Aorta (tissue), 5 donors: ENCODE results near the gene STARD5. TPM values are rescaled to one million over a fixed set of nuclear protein-coding genes. Genes with fewer than 3 reads are reported as not detected.

Experiments
- ATAC-seq: fragments of 200-7000 bp; cut with Tn5 transposase; one replicate; pipeline ENCODE4 v1.9.1; 2022; ENCODE audit warnings: moderate library complexity; ENCODE audit not compliant: low FRiP score
- DNase-seq, 2 donors: peaks; one replicate each; pipeline ENCODE4 v3.0.0-alpha.2; 2020
- H3K27ac ChIP-seq, 2 donors: one replicate each; pipeline ENCODE4 v1.5.1; 2013; ENCODE audit warnings: low read length in 2 of 2, mild to moderate bottlenecking in 2 of 2, moderate library complexity in 2 of 2, control low read depth in 1 of 2, inconsistent platforms in 1 of 2, low read depth in 1 of 2
- H3K27me3 ChIP-seq, 2 donors: one replicate each; pipeline ENCODE4 v1.6.1; 2013; ENCODE audit warnings: control low read depth in 1 of 2, low read length in 1 of 2, mild to moderate bottlenecking in 1 of 2, moderate library complexity in 1 of 2; ENCODE audit not compliant: insufficient read depth in 2 of 2, control insufficient read depth in 1 of 2
- H3K36me3 ChIP-seq, 2 donors: one replicate each; pipeline ENCODE4 v1.6.1; 2013; ENCODE audit warnings: control low read depth in 1 of 2, low read length in 1 of 2, mild to moderate bottlenecking in 1 of 2; ENCODE audit not compliant: insufficient read depth in 2 of 2, control insufficient read depth in 1 of 2
- H3K4me1 ChIP-seq, 2 donors: one replicate each; pipeline ENCODE4 v1.6.1; 2013; ENCODE audit warnings: low read length in 2 of 2, control low read depth in 1 of 2, mild to moderate bottlenecking in 1 of 2, moderate library complexity in 1 of 2; ENCODE audit not compliant: insufficient read depth in 2 of 2, control insufficient read depth in 1 of 2
- H3K4me3 ChIP-seq, 2 donors: one replicate each; pipeline ENCODE4 v1.5.1; 2013; ENCODE audit warnings: low read length in 2 of 2, control low read depth in 1 of 2, mild to moderate bottlenecking in 1 of 2
- H3K9me3 ChIP-seq: one replicate; pipeline ENCODE4 v1.6.1; 2013; ENCODE audit warnings: mild to moderate bottlenecking, low read length; ENCODE audit not compliant: control insufficient read depth
- WGBS, 2 donors: extraction: QIAGEN DNeasy Blood & Tissue Kit; methylation state at CpG; one replicate each; pipeline ENCODE4 v1.1.7; 2013; 5-methylcytosine and 5-hydroxymethylcytosine counted together
- intact Hi-C, 2 donors: fragments of 100-400 bp; cut with DNase I; formaldehyde crosslinking; loops; one replicate each; pipeline versions ENCODE4 v1.14.2 to v1.15.0; 2022
- polyA plus RNA-seq, 2 donors: library from polyadenylated mRNA; stranded (reverse); fragments of 200-250 nt; gene quantifications; one replicate each; pipeline ENCODE4 v1.2.3, GENCODE V29; 2013
- total RNA-seq, 2 donors: library from RNA; stranded (reverse); fragmentation: NEBNext Ultra II Directional; extraction: Animal tissue kit (Norgen Biotek cat#: 25700); gene quantifications; one replicate each; pipeline ENCODE4 v1.2.1, GENCODE V29; 2021
- donor health status: healthy with polysubstance abuse.
- donor health status: Bipolar disorder and iron deficiency.
- donor health status: DM: no; HTN: no; CAD: no.
- donor health status: DM: no; HTN: no; CAD: no.
- donor health status: DM: yes; HTN: yes; CAD: no.

Gene STARD5
- total and polyA plus RNA-seq, 4 donors: 2.2 to 10.3 (median 5.3) TPM

DNA sequence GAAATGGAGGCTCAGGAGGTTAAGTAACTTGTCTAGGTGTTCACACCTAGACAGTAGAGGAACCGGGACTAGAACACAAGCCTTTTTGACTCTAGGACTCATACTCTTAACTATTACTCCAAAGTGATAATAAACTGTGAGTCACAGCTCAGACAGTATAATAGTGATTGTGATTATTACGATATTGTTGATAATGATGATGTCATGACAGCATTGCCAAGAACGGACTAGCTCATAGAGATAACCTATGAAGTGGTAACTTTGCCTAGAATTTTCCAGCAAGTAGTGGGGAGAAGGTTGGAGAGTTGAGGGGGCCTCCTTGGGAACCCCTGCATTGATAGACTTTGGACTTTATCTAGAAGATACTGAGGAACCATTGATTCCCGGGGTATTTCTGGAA, 34.0 kb downstream of the STARD5 start:
- no peaks in the 10 kb centered on the region for H3K4me1 ChIP-seq
- intact Hi-C loops: no loop called here
- ATAC-seq (no peak), DNase-seq (no peak)
- H3K36me3 ChIP-seq: no peaks in the 10 kb centered on the region
- 78 to 79% methylated on average over 4 of the region's 4 CpGs for WGBS, 2 donors
- H3K27me3 ChIP-seq: no peaks in the 10 kb centered on the region
- H3K9me3 ChIP-seq: no peaks in the 10 kb centered on the region
- H3K4me3 ChIP-seq: no peak overlapping the region
- no peak overlapping the region for H3K27ac ChIP-seq

DNA sequence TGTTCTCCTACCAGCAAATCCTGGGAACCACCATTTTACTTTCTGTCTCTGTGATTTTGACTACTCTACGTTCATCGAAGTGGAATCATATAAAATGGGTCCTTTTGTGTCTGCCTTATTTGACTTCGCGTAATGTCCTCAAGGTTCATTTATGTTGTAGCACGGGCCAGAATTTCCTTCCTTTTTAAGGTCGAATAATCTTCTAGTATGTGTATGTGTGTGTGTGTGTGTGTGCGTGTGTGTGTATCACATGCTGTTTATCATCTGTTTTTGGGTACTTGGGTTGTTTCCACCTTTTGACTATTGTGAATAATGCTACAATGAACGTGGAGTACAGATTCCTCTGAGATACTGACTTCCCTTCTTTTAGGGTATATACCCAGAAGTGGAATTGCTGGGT, 35.3 kb downstream of the STARD5 start:
- intact Hi-C loops: no loop called here
- Histone ChIP-seq H3K27me3 (no peaks in the 10 kb centered on the region), H3K9me3 (no peaks in the 10 kb centered on the region), H3K4me1 (no peaks in the 10 kb centered on the region), H3K4me3 (no peak overlapping the region), H3K27ac (no peak overlapping the region), H3K36me3 (no peaks in the 10 kb centered on the region)
- ATAC-seq (no peak), DNase-seq (no peak)
- WGBS, 2 donors: 86 to 89% methylated on average over 8 of the region's 8 CpGs

DNA sequence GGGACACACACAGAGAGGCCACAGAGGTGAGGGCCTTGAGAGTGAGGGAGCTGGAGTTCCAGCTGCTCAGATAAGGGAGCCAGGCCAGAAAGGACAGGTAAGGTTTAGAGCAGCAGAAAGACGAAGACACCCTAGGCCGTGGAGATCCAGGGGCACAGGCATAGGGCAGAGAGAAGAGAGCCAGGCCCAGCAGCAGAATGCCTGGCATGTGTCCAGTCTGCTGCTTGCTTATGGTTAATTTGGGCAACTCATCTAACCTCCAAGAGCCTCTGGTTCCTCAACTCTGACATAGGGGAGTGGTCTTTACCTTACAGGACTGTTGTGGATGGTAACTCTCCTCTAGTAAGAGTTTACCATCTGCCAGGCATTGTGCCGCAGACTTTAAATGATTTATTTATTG, 35.9 kb downstream of the STARD5 start:
- Histone ChIP-seq H3K27me3 (no peaks in the 10 kb centered on the region), H3K4me3 (no peak overlapping the region), H3K27ac (no peak overlapping the region), H3K9me3 (no peaks in the 10 kb centered on the region), H3K36me3 (no peaks in the 10 kb centered on the region), H3K4me1 (no peaks in the 10 kb centered on the region)
- no peak for ATAC-seq
- DNase-seq: no peak
- 87 to 97% methylated on average over 3 of the region's 3 CpGs for WGBS, 2 donors
- intact Hi-C loops: no loop called here

GRCh38 chr15:81286621-81287121, 37.3 kb downstream of the STARD5 start:
- no peaks in the 10 kb centered on the region for H3K4me1 ChIP-seq
- no peak overlapping the region for H3K4me3 ChIP-seq
- no peak for DNase-seq
- H3K9me3 ChIP-seq: no peaks in the 10 kb centered on the region
- intact Hi-C loops: no loop called here
- ATAC-seq: no peak
- 88 to 100% methylated on average over 2 of the region's 2 CpGs for WGBS, 2 donors
- H3K27ac ChIP-seq: no peak overlapping the region
- no peaks in the 10 kb centered on the region for H3K36me3 ChIP-seq
- H3K27me3 ChIP-seq: no peaks in the 10 kb centered on the region

- DNase-seq: no peak
- Histone ChIP-seq H3K4me1 (no peaks in the 10 kb centered on the region), H3K27ac (no peak overlapping the region), H3K9me3 (no peaks in the 10 kb centered on the region), H3K4me3 (no peak overlapping the region), H3K36me3 (no peaks in the 10 kb centered on the region), H3K27me3 (no peaks in the 10 kb centered on the region)
- intact Hi-C loops: no loop called here
- no peak for ATAC-seq
- WGBS, 2 donors: 97 to 99% methylated on average over 6 of the region's 6 CpGs
Measured at GRCh38 chr15:81285461-81285860, 38.5 kb downstream of the STARD5 start.

DNA sequence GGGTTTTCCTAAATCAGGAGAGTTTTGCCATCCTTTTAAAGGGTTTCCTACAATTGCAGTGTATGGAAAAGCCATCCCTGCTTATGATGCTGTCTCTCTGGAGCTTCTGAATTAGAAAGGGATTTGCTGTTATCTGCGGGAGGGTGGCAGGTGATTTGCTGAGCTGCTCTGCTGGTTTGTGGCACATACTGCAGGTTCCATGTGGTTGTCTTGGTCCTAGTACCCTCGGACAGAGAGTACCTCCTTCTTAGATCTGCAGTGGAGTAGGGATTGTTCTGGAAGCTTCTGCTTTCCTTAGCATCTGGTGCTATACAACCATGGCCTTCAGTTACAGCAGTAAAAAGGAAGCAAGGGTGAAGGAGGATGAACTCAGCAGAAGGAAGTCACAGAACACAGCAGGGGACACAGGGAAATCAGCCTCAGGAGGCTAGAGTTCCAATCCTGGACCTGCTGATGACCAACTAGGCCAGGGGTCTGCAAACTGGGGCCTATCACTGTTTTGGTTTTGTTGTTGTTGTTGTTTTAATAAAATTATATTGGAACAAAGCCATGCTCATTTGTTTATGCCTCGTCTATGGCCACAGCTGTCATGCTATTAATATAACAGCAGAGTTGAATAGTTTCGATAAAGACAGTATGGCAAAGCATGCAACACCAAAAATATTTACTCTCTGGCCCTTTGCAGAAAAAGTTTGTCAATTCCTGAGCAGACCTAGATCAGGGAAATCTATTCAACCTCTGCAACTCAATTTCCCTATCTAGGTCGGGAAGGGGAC, 39.5 kb downstream of the STARD5 start:
- 74 to 87% methylated on average over 5 of the region's 5 CpGs for WGBS, 2 donors
- H3K4me3 ChIP-seq: no peak overlapping the region
- H3K27me3 ChIP-seq: no peaks in the 10 kb centered on the region
- ATAC-seq: no peak
- H3K27ac ChIP-seq: no peak overlapping the region
- H3K9me3 ChIP-seq: no peaks in the 10 kb centered on the region
- H3K36me3 ChIP-seq: no peaks in the 10 kb centered on the region
- DNase-seq: no peak
- H3K4me1 ChIP-seq: no peaks in the 10 kb centered on the region
- intact Hi-C loops: no loop called here

DNA sequence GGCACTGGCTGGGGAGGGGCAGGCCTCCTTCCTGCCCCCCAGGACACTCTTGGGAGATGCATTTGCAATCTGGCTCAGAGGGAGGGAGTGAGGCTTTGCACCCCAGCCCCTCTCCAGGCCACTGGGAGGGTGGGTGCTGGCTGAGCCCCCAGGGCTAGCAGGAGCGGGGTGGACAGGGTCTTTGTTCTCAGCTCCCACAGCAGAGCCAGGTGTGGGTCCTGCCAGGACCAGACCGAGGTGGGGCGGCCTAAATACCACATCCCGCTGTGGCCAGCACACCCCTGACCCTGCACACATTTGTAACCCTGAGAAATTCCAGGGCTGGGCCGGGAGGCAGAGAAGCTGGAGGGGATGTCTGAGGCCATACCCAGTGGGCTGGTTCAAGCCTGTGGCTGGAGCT, 41.0 kb downstream of the STARD5 start:
- H3K4me3 ChIP-seq: no peak overlapping the region
- H3K27me3 ChIP-seq: no peaks in the 10 kb centered on the region
- H3K4me1 ChIP-seq: no peaks in the 10 kb centered on the region
- WGBS, 2 donors: 96% methylated on average over 5 of the region's 5 CpGs
- DNase-seq (no peak), ATAC-seq (no peak)
- no peaks in the 10 kb centered on the region for H3K9me3 ChIP-seq
- no peaks in the 10 kb centered on the region for H3K36me3 ChIP-seq
- intact Hi-C loops: no loop called here
- H3K27ac ChIP-seq: no peak overlapping the region

GRCh38 chr15:81282606-81282895, 41.4 kb downstream of the STARD5 start:
- no peak for DNase-seq
- Histone ChIP-seq H3K27me3 (no peaks in the 10 kb centered on the region), H3K4me3 (no peak overlapping the region), H3K36me3 (no peaks in the 10 kb centered on the region), H3K27ac (no peak overlapping the region), H3K9me3 (no peaks in the 10 kb centered on the region), H3K4me1 (no peaks in the 10 kb centered on the region)
- ATAC-seq: no peak
- 95 to 96% methylated on average over 18 of the region's 18 CpGs for WGBS, 2 donors
- intact Hi-C loops: no loop called here

GRCh38 chr15:81281766-81282605, 42.0 kb downstream of the STARD5 start:
- Histone ChIP-seq H3K9me3 (no peaks in the 10 kb centered on the region), H3K4me1 (no peaks in the 10 kb centered on the region), H3K27me3 (no peaks in the 10 kb centered on the region), H3K27ac (no peak overlapping the region), H3K36me3 (no peaks in the 10 kb centered on the region), H3K4me3 (no peak overlapping the region)
- WGBS, 2 donors: 92 to 95% methylated on average over 12 of the region's 12 CpGs
- no peak for ATAC-seq
- intact Hi-C loops: no loop called here
- no peak for DNase-seq
